ENCODE results near the gene WIPI1. TPM values are rescaled to one million over a fixed set of nuclear protein-coding genes. Genes with fewer than 3 reads are reported as not detected.
A peak's percentile ranks its signal among the peaks of the same experiment; 100 is the strongest.

The WIPI1 gene
- total and polyA plus RNA-seq, 2 of the 13 experiments (the other 11 are each of a cell fraction or from before 2014, with no cell fraction given): 29.4 to 141 TPM

DNA sequence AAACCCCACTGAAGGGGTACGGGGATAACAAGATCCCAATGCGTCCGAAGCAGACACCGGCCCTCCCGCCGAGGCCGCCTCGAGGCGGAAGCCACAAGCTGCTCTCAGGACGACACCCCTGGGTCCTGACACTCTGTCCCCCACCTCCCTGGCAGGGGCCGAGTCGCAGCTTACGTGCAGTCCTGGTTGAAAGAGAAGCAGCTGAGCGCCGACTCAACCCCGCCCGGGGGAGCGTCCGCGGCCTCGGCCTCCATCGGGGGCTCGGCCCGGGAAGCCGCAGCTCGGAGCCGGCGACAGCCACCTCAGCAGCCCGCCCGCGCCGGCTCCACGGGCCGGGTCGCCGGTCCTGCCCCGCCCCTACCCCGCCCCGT lies at the start of gene WIPI1 (continued):
- TF ChIP-seq, protein P1, sequence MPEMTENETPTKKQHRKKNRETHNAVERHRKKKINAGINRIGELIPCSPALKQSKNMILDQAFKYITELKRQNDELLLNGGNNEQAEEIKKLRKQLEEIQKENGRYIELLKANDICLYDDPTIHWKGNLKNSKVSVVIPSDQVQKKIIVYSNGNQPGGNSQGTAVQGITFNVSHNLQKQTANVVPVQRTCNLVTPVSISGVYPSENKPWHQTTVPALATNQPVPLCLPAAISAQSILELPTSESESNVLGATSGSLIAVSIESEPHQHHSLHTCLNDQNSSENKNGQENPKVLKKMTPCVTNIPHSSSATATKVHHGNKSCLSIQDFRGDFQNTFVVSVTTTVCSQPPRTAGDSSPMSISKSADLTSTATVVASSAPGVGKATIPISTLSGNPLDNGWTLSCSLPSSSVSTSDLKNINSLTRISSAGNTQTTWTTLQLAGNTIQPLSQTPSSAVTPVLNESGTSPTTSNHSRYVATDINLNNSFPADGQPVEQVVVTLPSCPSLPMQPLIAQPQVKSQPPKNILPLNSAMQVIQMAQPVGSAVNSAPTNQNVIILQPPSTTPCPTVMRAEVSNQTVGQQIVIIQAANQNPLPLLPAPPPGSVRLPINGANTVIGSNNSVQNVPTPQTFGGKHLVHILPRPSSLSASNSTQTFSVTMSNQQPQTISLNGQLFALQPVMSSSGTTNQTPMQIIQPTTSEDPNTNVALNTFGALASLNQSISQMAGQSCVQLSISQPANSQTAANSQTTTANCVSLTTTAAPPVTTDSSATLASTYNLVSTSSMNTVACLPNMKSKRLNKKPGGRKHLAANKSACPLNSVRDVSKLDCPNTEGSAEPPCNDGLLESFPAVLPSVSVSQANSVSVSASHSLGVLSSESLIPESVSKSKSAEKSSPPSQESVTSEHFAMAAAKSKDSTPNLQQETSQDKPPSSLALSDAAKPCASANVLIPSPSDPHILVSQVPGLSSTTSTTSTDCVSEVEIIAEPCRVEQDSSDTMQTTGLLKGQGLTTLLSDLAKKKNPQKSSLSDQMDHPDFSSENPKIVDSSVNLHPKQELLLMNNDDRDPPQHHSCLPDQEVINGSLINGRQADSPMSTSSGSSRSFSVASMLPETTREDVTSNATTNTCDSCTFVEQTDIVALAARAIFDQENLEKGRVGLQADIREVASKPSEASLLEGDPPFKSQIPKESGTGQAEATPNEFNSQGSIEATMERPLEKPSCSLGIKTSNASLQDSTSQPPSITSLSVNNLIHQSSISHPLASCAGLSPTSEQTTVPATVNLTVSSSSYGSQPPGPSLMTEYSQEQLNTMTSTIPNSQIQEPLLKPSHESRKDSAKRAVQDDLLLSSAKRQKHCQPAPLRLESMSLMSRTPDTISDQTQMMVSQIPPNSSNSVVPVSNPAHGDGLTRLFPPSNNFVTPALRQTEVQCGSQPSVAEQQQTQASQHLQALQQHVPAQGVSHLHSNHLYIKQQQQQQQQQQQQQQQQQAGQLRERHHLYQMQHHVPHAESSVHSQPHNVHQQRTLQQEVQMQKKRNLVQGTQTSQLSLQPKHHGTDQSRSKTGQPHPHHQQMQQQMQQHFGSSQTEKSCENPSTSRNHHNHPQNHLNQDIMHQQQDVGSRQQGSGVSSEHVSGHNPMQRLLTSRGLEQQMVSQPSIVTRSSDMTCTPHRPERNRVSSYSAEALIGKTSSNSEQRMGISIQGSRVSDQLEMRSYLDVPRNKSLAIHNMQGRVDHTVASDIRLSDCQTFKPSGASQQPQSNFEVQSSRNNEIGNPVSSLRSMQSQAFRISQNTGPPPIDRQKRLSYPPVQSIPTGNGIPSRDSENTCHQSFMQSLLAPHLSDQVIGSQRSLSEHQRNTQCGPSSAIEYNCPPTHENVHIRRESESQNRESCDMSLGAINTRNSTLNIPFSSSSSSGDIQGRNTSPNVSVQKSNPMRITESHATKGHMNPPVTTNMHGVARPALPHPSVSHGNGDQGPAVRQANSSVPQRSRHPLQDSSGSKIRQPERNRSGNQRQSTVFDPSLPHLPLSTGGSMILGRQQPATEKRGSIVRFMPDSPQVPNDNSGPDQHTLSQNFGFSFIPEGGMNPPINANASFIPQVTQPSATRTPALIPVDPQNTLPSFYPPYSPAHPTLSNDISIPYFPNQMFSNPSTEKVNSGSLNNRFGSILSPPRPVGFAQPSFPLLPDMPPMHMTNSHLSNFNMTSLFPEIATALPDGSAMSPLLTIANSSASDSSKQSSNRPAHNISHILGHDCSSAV (CRISPR knock-in tag; IDR thresholded peaks at IDR 0.05; ENCODE audit: borderline replicate concordance): no peak
- TF ChIP-seq, protein P2, sequence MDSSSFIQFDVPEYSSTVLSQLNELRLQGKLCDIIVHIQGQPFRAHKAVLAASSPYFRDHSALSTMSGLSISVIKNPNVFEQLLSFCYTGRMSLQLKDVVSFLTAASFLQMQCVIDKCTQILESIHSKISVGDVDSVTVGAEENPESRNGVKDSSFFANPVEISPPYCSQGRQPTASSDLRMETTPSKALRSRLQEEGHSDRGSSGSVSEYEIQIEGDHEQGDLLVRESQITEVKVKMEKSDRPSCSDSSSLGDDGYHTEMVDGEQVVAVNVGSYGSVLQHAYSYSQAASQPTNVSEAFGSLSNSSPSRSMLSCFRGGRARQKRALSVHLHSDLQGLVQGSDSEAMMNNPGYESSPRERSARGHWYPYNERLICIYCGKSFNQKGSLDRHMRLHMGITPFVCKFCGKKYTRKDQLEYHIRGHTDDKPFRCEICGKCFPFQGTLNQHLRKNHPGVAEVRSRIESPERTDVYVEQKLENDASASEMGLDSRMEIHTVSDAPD (CRISPR knock-in tag; IDR thresholded peaks at IDR 0.05): no peak
- TF ChIP-seq CBX2 (IDR thresholded peaks at IDR 0.05; ENCODE audit: low read depth, low read length): no peak
- TF ChIP-seq CBX2 (CRISPR knock-in tag; IDR thresholded peaks at IDR 0.05; ENCODE audit: low read depth): no peak
- no peak for TF ChIP-seq ZNF615 (CRISPR knock-in tag; IDR thresholded peaks at IDR 0.05; ENCODE audit: borderline replicate concordance)
- 0 out of 2 replicates have a peak, but pooled peaks have one; percentile 49 for TF ChIP-seq ZNF713 (CRISPR knock-in tag; IDR thresholded peaks at IDR 0.05)
- no peak for TF ChIP-seq TAF1 (CRISPR knock-in tag; IDR thresholded peaks at IDR 0.05)
- TF ChIP-seq POLR2A (IDR thresholded peaks at IDR 0.05; ENCODE audit: insufficient read depth in 1 of 2, low read depth in 2 of 2, low read length in 2 of 2): peak in 1 of 2 experiments; percentile 11; a peak in 2 of 4 replicates
- TF ChIP-seq SSRP1 (CRISPR knock-in tag; IDR thresholded peaks at IDR 0.05): no peak
- TF ChIP-seq, protein P3, sequence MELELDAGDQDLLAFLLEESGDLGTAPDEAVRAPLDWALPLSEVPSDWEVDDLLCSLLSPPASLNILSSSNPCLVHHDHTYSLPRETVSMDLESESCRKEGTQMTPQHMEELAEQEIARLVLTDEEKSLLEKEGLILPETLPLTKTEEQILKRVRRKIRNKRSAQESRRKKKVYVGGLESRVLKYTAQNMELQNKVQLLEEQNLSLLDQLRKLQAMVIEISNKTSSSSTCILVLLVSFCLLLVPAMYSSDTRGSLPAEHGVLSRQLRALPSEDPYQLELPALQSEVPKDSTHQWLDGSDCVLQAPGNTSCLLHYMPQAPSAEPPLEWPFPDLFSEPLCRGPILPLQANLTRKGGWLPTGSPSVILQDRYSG (CRISPR knock-in tag; IDR thresholded peaks at IDR 0.05): no peak
- TF ChIP-seq, protein P4, sequence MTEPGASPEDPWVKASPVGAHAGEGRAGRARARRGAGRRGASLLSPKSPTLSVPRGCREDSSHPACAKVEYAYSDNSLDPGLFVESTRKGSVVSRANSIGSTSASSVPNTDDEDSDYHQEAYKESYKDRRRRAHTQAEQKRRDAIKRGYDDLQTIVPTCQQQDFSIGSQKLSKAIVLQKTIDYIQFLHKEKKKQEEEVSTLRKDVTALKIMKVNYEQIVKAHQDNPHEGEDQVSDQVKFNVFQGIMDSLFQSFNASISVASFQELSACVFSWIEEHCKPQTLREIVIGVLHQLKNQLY (CRISPR knock-in tag; IDR thresholded peaks at IDR 0.05): no peak
- TF ChIP-seq, protein P5, sequence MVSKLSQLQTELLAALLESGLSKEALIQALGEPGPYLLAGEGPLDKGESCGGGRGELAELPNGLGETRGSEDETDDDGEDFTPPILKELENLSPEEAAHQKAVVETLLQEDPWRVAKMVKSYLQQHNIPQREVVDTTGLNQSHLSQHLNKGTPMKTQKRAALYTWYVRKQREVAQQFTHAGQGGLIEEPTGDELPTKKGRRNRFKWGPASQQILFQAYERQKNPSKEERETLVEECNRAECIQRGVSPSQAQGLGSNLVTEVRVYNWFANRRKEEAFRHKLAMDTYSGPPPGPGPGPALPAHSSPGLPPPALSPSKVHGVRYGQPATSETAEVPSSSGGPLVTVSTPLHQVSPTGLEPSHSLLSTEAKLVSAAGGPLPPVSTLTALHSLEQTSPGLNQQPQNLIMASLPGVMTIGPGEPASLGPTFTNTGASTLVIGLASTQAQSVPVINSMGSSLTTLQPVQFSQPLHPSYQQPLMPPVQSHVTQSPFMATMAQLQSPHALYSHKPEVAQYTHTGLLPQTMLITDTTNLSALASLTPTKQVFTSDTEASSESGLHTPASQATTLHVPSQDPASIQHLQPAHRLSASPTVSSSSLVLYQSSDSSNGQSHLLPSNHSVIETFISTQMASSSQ (IDR thresholded peaks at IDR 0.05; ENCODE audit: low read depth): no peak
- TF ChIP-seq, protein P5 (CRISPR knock-in tag; IDR thresholded peaks at IDR 0.05; ENCODE audit: borderline replicate concordance): no peak
- TF ChIP-seq, protein P6, sequence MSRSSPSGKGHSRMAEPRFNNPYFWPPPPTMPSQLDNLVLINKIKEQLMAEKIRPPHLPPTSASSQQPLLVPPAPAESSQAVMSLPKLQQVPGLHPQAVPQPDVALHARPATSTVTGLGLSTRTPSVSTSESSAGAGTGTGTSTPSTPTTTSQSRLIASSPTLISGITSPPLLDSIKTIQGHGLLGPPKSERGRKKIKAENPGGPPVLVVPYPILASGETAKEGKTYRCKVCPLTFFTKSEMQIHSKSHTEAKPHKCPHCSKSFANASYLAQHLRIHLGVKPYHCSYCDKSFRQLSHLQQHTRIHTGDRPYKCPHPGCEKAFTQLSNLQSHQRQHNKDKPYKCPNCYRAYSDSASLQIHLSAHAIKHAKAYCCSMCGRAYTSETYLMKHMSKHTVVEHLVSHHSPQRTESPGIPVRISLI (CRISPR knock-in tag; IDR thresholded peaks at IDR 0.05; ENCODE audit: borderline replicate concordance): no peak

Data from HepG2 (cell line).